Activated CD4-positive, CD25-positive, alpha-beta regulatory T cell treated with anti-CD3 and anti-CD28 coated beads, Interleukin-2, amount 50 U/mL, for 72 hours (primary cell): Measurements from ENCODE around the gene SYNE2.
A peak's percentile ranks its signal among the peaks of the same experiment; 100 is the strongest.
"Not testable (repeated sequence)": the region's sequence is repeated elsewhere in the genome, so short reads cannot be mapped to it uniquely, and the experiment has no call there.

Experiments used
- DNase-seq: peaks from one replicate; pipeline ENCODE4 v3.0.0; 2021

Gene SYNE2

GRCh38 chr14:63852817-63853731 is at the start of gene SYNE2:
SYNE2 (plus strand) TSS chr14:63853004; CDS start chr14:63909149, 56,145 bp downstream.
- peak; percentile 83 for DNase-seq

- not testable (repeated sequence) for DNase-seq
These were observed 49.5 kb upstream of the SYNE2 start for GRCh38 chr14:63803221-63803791.

GRCh38 chr14:63806064-63806463 is 46.7 kb upstream of the SYNE2 start:
- DNase-seq: not testable (repeated sequence)

GRCh38 chr14:63811692-63812091 is 41.1 kb upstream of the SYNE2 start:
- DNase-seq: not testable (repeated sequence)

- DNase-seq: no peak
These were observed 19.1 kb upstream of the SYNE2 start for GRCh38 chr14:63833728-63834127.

- DNase-seq: peak; percentile 60
These were observed 11.8 kb upstream of the SYNE2 start for GRCh38 chr14:63840981-63841380.

- no peak for DNase-seq
These were observed 9.0 kb upstream of the SYNE2 start for GRCh38 chr14:63843796-63844195.

- DNase-seq: no peak
These were observed 3.9 kb upstream of the SYNE2 start for GRCh38 chr14:63848890-63849289.

- no peak for DNase-seq
These were observed 460 bp upstream of the SYNE2 start for GRCh38 chr14:63852271-63852816.

- DNase-seq: peak; percentile 38
These were observed 1.1 kb downstream of the SYNE2 start for GRCh38 chr14:63853831-63854293.

GRCh38 chr14:63854330-63854729 is 1.5 kb downstream of the SYNE2 start:
- DNase-seq: no peak

- no peak for DNase-seq
These were observed 2.5 kb downstream of the SYNE2 start for GRCh38 chr14:63855281-63855680.

- DNase-seq: no peak
These were observed 4.7 kb downstream of the SYNE2 start for GRCh38 chr14:63857466-63858030.

GRCh38 chr14:63860146-63860545 is 7.3 kb downstream of the SYNE2 start:
- DNase-seq: no peak

- no peak for DNase-seq
These were observed 9.4 kb downstream of the SYNE2 start for GRCh38 chr14:63862163-63862562.

- DNase-seq: no peak
These were observed 10.2 kb downstream of the SYNE2 start for GRCh38 chr14:63863004-63863403.

- DNase-seq: not testable (repeated sequence)
These were observed 12.0 kb downstream of the SYNE2 start for GRCh38 chr14:63864775-63865174.

- DNase-seq: no peak
These were observed 15.4 kb downstream of the SYNE2 start for GRCh38 chr14:63867933-63868921.

GRCh38 chr14:63869940-63870752 is 17.3 kb downstream of the SYNE2 start:
- not testable (repeated sequence) for DNase-seq

- DNase-seq: not testable (repeated sequence)
These were observed 17.9 kb downstream of the SYNE2 start for GRCh38 chr14:63870753-63871037.

- DNase-seq: no peak
These were observed 21.4 kb downstream of the SYNE2 start for GRCh38 chr14:63874223-63874622.

GRCh38 chr14:63875311-63875710 is 22.5 kb downstream of the SYNE2 start:
- DNase-seq: no peak
